Ovary (tissue), 9 donors: ENCODE measurements around the gene LINGO3. TPM values are rescaled to one million over a fixed set of nuclear protein-coding genes. Genes with fewer than 3 reads are reported as not detected.
A peak's percentile ranks its signal among the peaks of the same experiment; 100 is the strongest.

ENCODE experiments used
- DNase-seq, 5 donors: peaks; one replicate each; pipeline ENCODE4 v3.0.0-alpha.2; 2019 to 2020
- H3K27ac ChIP-seq, 2 donors: fragments of 200-600 bp; one replicate each; pipeline versions ENCODE4 v1.5.1 to v1.8.0; 2019 to 2022
- H3K27me3 ChIP-seq: fragments of 200-600 bp; one replicate; pipeline ENCODE4 v1.8.0; 2022
- H3K36me3 ChIP-seq: fragments of 200-600 bp; sonication (generic); one replicate; pipeline ENCODE4 v1.5.1; 2019
- H3K4me1 ChIP-seq: one replicate; pipeline ENCODE4 v1.8.1; 2013; ENCODE audit warnings: mild to moderate bottlenecking, moderate library complexity; ENCODE audit not compliant: insufficient read depth
- H3K4me3 ChIP-seq: fragments of 200-600 bp; sonication (generic); one replicate; pipeline ENCODE4 v1.5.1; 2017
- H3K9me3 ChIP-seq, 2 donors: fragments of 200-600 bp in 1 of 2; sonication (generic) in 1 of 2; one replicate each; pipeline versions ENCODE4 v1.5.1 to v1.8.1; 2013 to 2019; ENCODE audit warnings: mild to moderate bottlenecking in 1 of 2, moderate library complexity in 1 of 2
- CTCF ChIP-seq, 3 donors: fragments of 450-650 bp in 2 of 3; fragments of 200-600 bp in 1 of 3; IDR thresholded peaks; one replicate each; pipeline versions ENCODE4 v1.5.1 to v1.8.0; 2016 to 2022; ENCODE audit warnings: antibody characterized with exemption in 3 of 3, mild to moderate bottlenecking in 1 of 3
- EP300 ChIP-seq: sonication (generic); formaldehyde crosslinking; IDR thresholded peaks from one replicate; pipeline ENCODE4 v1.6.1; 2017; ENCODE audit warnings: antibody characterized with exemption
- POLR2A ChIP-seq: fragments of 450-650 bp; IDR thresholded peaks from one replicate; pipeline ENCODE4 v1.6.1; 2017; ENCODE audit warnings: antibody characterized with exemption, mild to moderate bottlenecking, moderate library complexity
- whole genome bisulfite sequencing, 3 donors: extraction: QIAGEN DNeasy Blood & Tissue Kit in 1 of 3; methylation state at CpG; one replicate each; pipeline versions ENCODE4 v1.1.5 to v1.1.7; 2013 to 2017; 5-methylcytosine and 5-hydroxymethylcytosine counted together
- intact Hi-C, 4 donors: fragments of 100-400 bp; cut with DNase I; formaldehyde crosslinking; loops; one replicate each; pipeline versions ENCODE4 v1.11.0 to v1.15.1; 2022 to 2023
- polyA plus RNA-seq, 2 donors: library from polyadenylated mRNA; stranded (reverse); fragments of 200-250 nt in 1 of 2; fragments of 350-450 nt in 1 of 2; fragmentation: Illumina TruSeq in 1 of 2; extraction: RNeasy Lipid Tissue Mini Kit (QIAGEN cat#74804) in 1 of 2; gene quantifications; one replicate each; pipeline ENCODE4 v1.2.3, GENCODE V29; 2013 to 2014
- total RNA-seq, 7 donors: library from RNA; depleted of rRNA in 2 of 7; stranded (reverse); fragments of >200 nt in 2 of 7; fragmentation: NEBNext Ultra II Directional in 3 of 7; extraction: Animal tissue kit (Norgen Biotek cat#: 25700) in 3 of 7; gene quantifications; one replicate each; pipeline versions ENCODE4 v1.1.0 to v1.2.4, GENCODE V29; 2016 to 2023
- donor health status: DM: no; HTN: no; CAD: no; lungs with moderate emphysema.
- donor health status: DM: no; HTN: no; CAD: no.
- donor health status: Bipolar disorder and iron deficiency.
- donor health status: DM: yes; HTN: yes; CAD: no.
- donor health status: DM: no; HTN: no; CAD: no.
- donor health status: DM: yes; HTN: yes; CAD: no.

LINGO3 gene
- total and polyA plus RNA-seq, 9 donors, result not detected

- Histone ChIP-seq H3K27ac (no peak overlapping the region), H3K27me3 (no peaks in the 10 kb centered on the region), H3K4me1 (peaks cover 2% of the 10 kb centered on the region), H3K4me3 (no peak overlapping the region), H3K36me3 (no peaks in the 10 kb centered on the region), H3K9me3 (no peaks in the 10 kb centered on the region)
- 91 to 93% (median 91%) methylated on average over 31 of the region's 31 CpGs for WGBS, 3 donors
- peak in 1 of 5 donors; percentile 11 for DNase-seq
- intact Hi-C loops, result no loop called here
- TF ChIP-seq EP300, result no peak
- TF ChIP-seq CTCF (IDR thresholded peaks at IDR 0.05), result no peak
- TF ChIP-seq POLR2A, result no peak
These were observed 35.5 kb upstream of the LINGO3 start for GRCh38 chr19:2343289-2343982.

GRCh38 chr19:2342656-2343288 is 34.8 kb upstream of the LINGO3 start:
- Histone ChIP-seq H3K27ac (no peak overlapping the region), H3K9me3 (no peaks in the 10 kb centered on the region), H3K36me3 (no peaks in the 10 kb centered on the region), H3K4me3 (no peak overlapping the region), H3K4me1 (peaks cover 2% of the 10 kb centered on the region), H3K27me3 (no peaks in the 10 kb centered on the region)
- peak in 1 of 5 donors; percentile 18 for DNase-seq
- intact Hi-C loops, result no loop called here
- WGBS, 3 donors, result 90 to 93% (median 91%) methylated on average over 28 to 29 of the region's 29 CpGs
- TF ChIP-seq CTCF (IDR thresholded peaks at IDR 0.05) (no peak), POLR2A (no peak), EP300 (no peak)

- Histone ChIP-seq H3K4me1 (peaks cover 6% of the 10 kb centered on the region), H3K9me3 (no peaks in the 10 kb centered on the region), H3K27me3 (no peaks in the 10 kb centered on the region), H3K27ac (no peak overlapping the region), H3K4me3 (no peak overlapping the region), H3K36me3 (no peaks in the 10 kb centered on the region)
- intact Hi-C loops, result no loop called here
- DNase-seq, result peak in 1 of 5 donors; percentile 14
- TF ChIP-seq POLR2A (no peak), EP300 (no peak), CTCF (IDR thresholded peaks at IDR 0.05) (no peak)
- WGBS, 3 donors, result 91% methylated on average over 15 of the region's 15 CpGs
These were observed 34.0 kb upstream of the LINGO3 start for GRCh38 chr19:2341982-2342381.

GRCh38 chr19:2341244-2341751 is 33.3 kb upstream of the LINGO3 start:
- Histone ChIP-seq H3K9me3 (no peaks in the 10 kb centered on the region), H3K4me1 (peaks cover 6% of the 10 kb centered on the region), H3K27ac (no peak overlapping the region), H3K4me3 (no peak overlapping the region), H3K27me3 (no peaks in the 10 kb centered on the region), H3K36me3 (no peaks in the 10 kb centered on the region)
- no peak for DNase-seq
- TF ChIP-seq POLR2A (no peak), CTCF (IDR thresholded peaks at IDR 0.05) (no peak), EP300 (no peak)
- 80 to 87% (median 83%) methylated on average over 21 to 24 of the region's 24 CpGs for WGBS, 3 donors
- intact Hi-C loops, result no loop called here
